ENCODE data around the gene MCRIP1.

GRCh38 chr17:81870981-81871386 lies 37.9 kb upstream of the MCRIP1 start, which contains the start of gene ARHGDIA:
- TF ChIP-seq MXI1 (IDR thresholded peaks at IDR 0.05; ENCODE audit: low read depth, low read length) = no peak
- TF ChIP-seq CTCF (IDR thresholded peaks at IDR 0.05 in 2 of 3, conservative IDR thresholded peaks at IDR 0.05 in 1 of 3; ENCODE audit: control insufficient read depth in 2 of 3, extremely low read depth in 1 of 3, insufficient read depth in 1 of 3, low read depth in 3 of 3, low read length in 3 of 3) = no peak
- no peak for TF ChIP-seq TAF1 (IDR thresholded peaks at IDR 0.05; ENCODE audit: borderline replicate concordance, low read depth, low read length)
